Fibroblast of the aortic adventitia (primary cell): ENCODE data around the gene SPTLC3. TPM values are rescaled to one million over a fixed set of nuclear protein-coding genes. Genes with fewer than 3 reads are reported as not detected.
"Not testable (repeated sequence)": the region's sequence is repeated elsewhere in the genome, so short reads cannot be mapped to it uniquely, and the experiment has no call there.

ENCODE experiments used
- DNase-seq: peaks from one replicate; pipeline ENCODE4 v3.0.0-alpha.2; 2010; ENCODE audit warnings: low read depth
- H3K4me3 ChIP-seq: 2 replicates; pipeline ENCODE4 v1.5.1; 2011; ENCODE audit warnings: low read depth, mild to moderate bottlenecking, control low read depth, low read length, moderate library complexity
- total RNA-seq: library from RNA; depleted of rRNA; stranded (reverse); fragments of >200 nt; gene quantifications from 2 replicates; pipeline ENCODE4 v1.2.3, GENCODE V29; 2012; ENCODE audit warnings: low replicate concordance
- TF ChIP-seq, protein P1 (sequence below): IDR thresholded peaks from 2 replicates; pipeline ENCODE4 v1.5.1; 2011; ENCODE audit warnings: mild to moderate bottlenecking, low read length, control low read depth, inconsistent platforms; ENCODE audit not compliant: insufficient read depth

SPTLC3 gene
- total RNA-seq, 1 donor: 30.6 TPM

- TF ChIP-seq, protein P1, sequence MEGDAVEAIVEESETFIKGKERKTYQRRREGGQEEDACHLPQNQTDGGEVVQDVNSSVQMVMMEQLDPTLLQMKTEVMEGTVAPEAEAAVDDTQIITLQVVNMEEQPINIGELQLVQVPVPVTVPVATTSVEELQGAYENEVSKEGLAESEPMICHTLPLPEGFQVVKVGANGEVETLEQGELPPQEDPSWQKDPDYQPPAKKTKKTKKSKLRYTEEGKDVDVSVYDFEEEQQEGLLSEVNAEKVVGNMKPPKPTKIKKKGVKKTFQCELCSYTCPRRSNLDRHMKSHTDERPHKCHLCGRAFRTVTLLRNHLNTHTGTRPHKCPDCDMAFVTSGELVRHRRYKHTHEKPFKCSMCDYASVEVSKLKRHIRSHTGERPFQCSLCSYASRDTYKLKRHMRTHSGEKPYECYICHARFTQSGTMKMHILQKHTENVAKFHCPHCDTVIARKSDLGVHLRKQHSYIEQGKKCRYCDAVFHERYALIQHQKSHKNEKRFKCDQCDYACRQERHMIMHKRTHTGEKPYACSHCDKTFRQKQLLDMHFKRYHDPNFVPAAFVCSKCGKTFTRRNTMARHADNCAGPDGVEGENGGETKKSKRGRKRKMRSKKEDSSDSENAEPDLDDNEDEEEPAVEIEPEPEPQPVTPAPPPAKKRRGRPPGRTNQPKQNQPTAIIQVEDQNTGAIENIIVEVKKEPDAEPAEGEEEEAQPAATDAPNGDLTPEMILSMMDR: no peak
- no peak overlapping the region for H3K4me3 ChIP-seq
- DNase-seq: no peak
Observed at GRCh38 chr20:12976720-12977309, 32.0 kb upstream of the SPTLC3 start.

GRCh38 chr20:12977328-12978125, 31.2 kb upstream of the SPTLC3 start:
- TF ChIP-seq, protein P1: no peak
- no peak for DNase-seq
- no peak overlapping the region for H3K4me3 ChIP-seq

DNA sequence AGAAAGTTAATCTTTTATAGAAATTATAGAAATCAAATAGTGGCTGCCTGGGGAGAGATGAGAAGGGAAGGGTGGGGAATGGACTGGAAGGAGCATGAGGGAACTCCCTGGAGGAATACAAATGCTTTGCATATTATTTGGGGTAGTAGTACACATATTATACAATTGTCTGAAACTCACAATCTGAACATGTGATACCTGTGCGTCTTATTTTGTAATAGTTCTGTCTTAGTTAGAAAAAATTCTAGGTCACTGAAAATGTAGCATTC, 30.7 kb upstream of the SPTLC3 start:
- DNase-seq: no peak
- no peak overlapping the region for H3K4me3 ChIP-seq
- TF ChIP-seq, protein P1: no peak

- H3K4me3 ChIP-seq: no peak overlapping the region
- TF ChIP-seq, protein P1: no peak
- DNase-seq: no peak
Observed at GRCh38 chr20:12978613-12979495, 29.9 kb upstream of the SPTLC3 start.

- H3K4me3 ChIP-seq, DNase-seq: not testable (repeated sequence)
Observed at GRCh38 chr20:12979713-12980112, 29.1 kb upstream of the SPTLC3 start.

DNA sequence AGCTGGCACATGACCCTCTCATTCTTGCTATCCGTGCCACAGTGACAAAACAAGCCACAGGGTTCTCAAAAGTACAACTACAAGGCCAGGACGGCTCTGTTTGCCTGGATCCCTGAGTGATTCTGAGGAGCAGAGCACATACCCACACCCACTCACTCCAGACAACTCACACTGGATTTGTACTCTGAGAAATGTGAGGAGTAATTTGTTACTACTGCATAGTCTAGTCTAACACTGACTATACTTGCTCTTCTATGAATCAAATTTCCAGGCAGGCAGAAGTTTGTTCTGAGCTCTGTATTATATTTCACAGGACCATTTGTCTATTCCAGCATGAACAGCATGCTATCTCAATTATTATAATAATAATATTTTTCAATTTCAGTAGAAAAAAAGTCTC, 26.7 kb upstream of the SPTLC3 start:
- DNase-seq: no peak
- H3K4me3 ChIP-seq: no peak overlapping the region
- TF ChIP-seq, protein P1: no peak
